Measurements from ENCODE around the gene EFCAB13.

EFCAB13 gene

GRCh38 chr17:47323382-47324223, at the start of gene EFCAB13:
EFCAB13 (plus strand) TSS chr17:47323955; CDS start chr17:47328354, 4,399 bp downstream.
- peaks cover 7% of the 10 kb centered on the region for H3K9me3 ChIP-seq (ENCODE audit: low read depth, low read length)
- no peak for DNase-seq (ENCODE audit: low read depth, low spot score)
- H3K36me3 ChIP-seq (ENCODE audit: insufficient read depth, low read length): no peaks in the 10 kb centered on the region
- H3K9ac ChIP-seq (ENCODE audit: insufficient read length): no peak within 1 kb of the TSS
- H3K27ac ChIP-seq: no peak within 1 kb of the TSS
- TF ChIP-seq EZH2 (IDR thresholded peaks at IDR 0.05) (no peak), POLR2AphosphoS5 (IDR thresholded peaks at IDR 0.05; ENCODE audit: borderline replicate concordance, low read depth, low read length) (peak; percentile 59; the same call in 1 of the 2 replicates), FOXP2 (optimal IDR thresholded peaks at IDR 0.05; ENCODE audit: control extremely low read depth, extremely low read length, insufficient read depth) (no peak)
- H3K4me3 ChIP-seq: peak within 1 kb of the TSS; percentile 32

- Histone ChIP-seq H3K4me3 (no peak overlapping the region), H3K36me3 (ENCODE audit: insufficient read depth, low read length) (no peaks in the 10 kb centered on the region), H3K9ac (ENCODE audit: insufficient read length) (no peak overlapping the region), H3K9me3 (ENCODE audit: low read depth, low read length) (no peaks in the 10 kb centered on the region), H3K27ac (no peak overlapping the region)
- DNase-seq (ENCODE audit: low read depth, low spot score): no peak
- TF ChIP-seq POLR2AphosphoS5 (IDR thresholded peaks at IDR 0.05; ENCODE audit: borderline replicate concordance, low read depth, low read length) (no peak), FOXP2 (optimal IDR thresholded peaks at IDR 0.05; ENCODE audit: control extremely low read depth, extremely low read length, insufficient read depth) (no peak), EZH2 (IDR thresholded peaks at IDR 0.05) (no peak)
Observed at GRCh38 chr17:47274319-47275069, 49.3 kb upstream of the EFCAB13 start.

- no peak overlapping the region for H3K27ac ChIP-seq
- H3K4me3 ChIP-seq: peak overlapping the region; percentile 64
- no peak for TF ChIP-seq FOXP2 (optimal IDR thresholded peaks at IDR 0.05; ENCODE audit: control extremely low read depth, extremely low read length, insufficient read depth)
- TF ChIP-seq EZH2 (IDR thresholded peaks at IDR 0.05): no peak
- TF ChIP-seq POLR2AphosphoS5 (IDR thresholded peaks at IDR 0.05; ENCODE audit: borderline replicate concordance, low read depth, low read length): no peak; the same call in 1 of the 2 replicates
- peak; percentile 50 for DNase-seq (ENCODE audit: low read depth, low spot score)
- no peaks in the 10 kb centered on the region for H3K36me3 ChIP-seq (ENCODE audit: insufficient read depth, low read length)
- H3K9ac ChIP-seq (ENCODE audit: insufficient read length): no peak overlapping the region
- no peaks in the 10 kb centered on the region for H3K9me3 ChIP-seq (ENCODE audit: low read depth, low read length)
Observed at GRCh38 chr17:47275245-47275984, 48.3 kb upstream of the EFCAB13 start.

GRCh38 chr17:47276444-47276843, 47.3 kb upstream of the EFCAB13 start:
- no peak for TF ChIP-seq FOXP2 (optimal IDR thresholded peaks at IDR 0.05; ENCODE audit: control extremely low read depth, extremely low read length, insufficient read depth)
- TF ChIP-seq EZH2 (IDR thresholded peaks at IDR 0.05): no peak
- TF ChIP-seq POLR2AphosphoS5 (IDR thresholded peaks at IDR 0.05; ENCODE audit: borderline replicate concordance, low read depth, low read length): no peak
- no peaks in the 10 kb centered on the region for H3K9me3 ChIP-seq (ENCODE audit: low read depth, low read length)
- H3K4me3 ChIP-seq: peak overlapping the region; percentile 64; the same call in 1 of the 2 replicates
- 0 out of 2 replicates have a peak overlapping the region, but pooled peaks have one; percentile 4 for H3K27ac ChIP-seq
- no peak overlapping the region for H3K9ac ChIP-seq (ENCODE audit: insufficient read length)
- no peak for DNase-seq (ENCODE audit: low read depth, low spot score)
- no peaks in the 10 kb centered on the region for H3K36me3 ChIP-seq (ENCODE audit: insufficient read depth, low read length)

- DNase-seq (ENCODE audit: low read depth, low spot score): no peak
- TF ChIP-seq EZH2 (IDR thresholded peaks at IDR 0.05) (no peak), FOXP2 (optimal IDR thresholded peaks at IDR 0.05; ENCODE audit: control extremely low read depth, extremely low read length, insufficient read depth) (no peak), POLR2AphosphoS5 (IDR thresholded peaks at IDR 0.05; ENCODE audit: borderline replicate concordance, low read depth, low read length) (no peak)
- H3K9me3 ChIP-seq (ENCODE audit: low read depth, low read length): no peaks in the 10 kb centered on the region
- H3K9ac ChIP-seq (ENCODE audit: insufficient read length): no peak overlapping the region
- H3K4me3 ChIP-seq: no peak overlapping the region
- H3K27ac ChIP-seq: 0 out of 2 replicates have a peak overlapping the region, but pooled peaks have one; percentile 4
- H3K36me3 ChIP-seq (ENCODE audit: insufficient read depth, low read length): no peaks in the 10 kb centered on the region
Observed at GRCh38 chr17:47276868-47277267, 46.9 kb upstream of the EFCAB13 start.

GRCh38 chr17:47277921-47278320, 45.8 kb upstream of the EFCAB13 start:
- Histone ChIP-seq H3K36me3 (ENCODE audit: insufficient read depth, low read length) (no peaks in the 10 kb centered on the region), H3K4me3 (no peak overlapping the region), H3K9ac (ENCODE audit: insufficient read length) (no peak overlapping the region), H3K9me3 (ENCODE audit: low read depth, low read length) (no peaks in the 10 kb centered on the region), H3K27ac (no peak overlapping the region)
- TF ChIP-seq FOXP2 (optimal IDR thresholded peaks at IDR 0.05; ENCODE audit: control extremely low read depth, extremely low read length, insufficient read depth) (no peak), EZH2 (IDR thresholded peaks at IDR 0.05) (no peak), POLR2AphosphoS5 (IDR thresholded peaks at IDR 0.05; ENCODE audit: borderline replicate concordance, low read depth, low read length) (no peak)
- DNase-seq (ENCODE audit: low read depth, low spot score): no peak

GRCh38 chr17:47278561-47278960, 45.2 kb upstream of the EFCAB13 start:
- Histone ChIP-seq H3K36me3 (ENCODE audit: insufficient read depth, low read length) (no peaks in the 10 kb centered on the region), H3K9ac (ENCODE audit: insufficient read length) (no peak overlapping the region), H3K27ac (no peak overlapping the region), H3K4me3 (no peak overlapping the region), H3K9me3 (ENCODE audit: low read depth, low read length) (no peaks in the 10 kb centered on the region)
- no peak for DNase-seq (ENCODE audit: low read depth, low spot score)
- TF ChIP-seq EZH2 (IDR thresholded peaks at IDR 0.05) (no peak), FOXP2 (optimal IDR thresholded peaks at IDR 0.05; ENCODE audit: control extremely low read depth, extremely low read length, insufficient read depth) (no peak), POLR2AphosphoS5 (IDR thresholded peaks at IDR 0.05; ENCODE audit: borderline replicate concordance, low read depth, low read length) (no peak)

All from SK-N-MC (cell line).